Activated CD8-positive, alpha-beta memory T cell treated with anti-CD3 and anti-CD28 coated beads, Interleukin-2, amount 50 U/mL, for 24 hours (primary cell): ENCODE measurements around the gene CYB5R4.
"Not testable (repeated sequence)": the region's sequence is repeated elsewhere in the genome, so short reads cannot be mapped to it uniquely, and the experiment has no call there.

ENCODE experiments used
- DNase-seq: peaks from one replicate; pipeline ENCODE4 v3.0.0-alpha.2; 2020; ENCODE audit errors: extremely low read depth

Gene CYB5R4

GRCh38 chr6:83911278-83911677 lies 51.8 kb downstream of the CYB5R4 start:
- DNase-seq, result no peak

- no peak for DNase-seq
Measured at GRCh38 chr6:83914953-83915352, 55.5 kb downstream of the CYB5R4 start.

GRCh38 chr6:83917001-83917400 lies 57.5 kb downstream of the CYB5R4 start:
- DNase-seq, result no peak

GRCh38 chr6:83920017-83920416 lies 60.5 kb downstream of the CYB5R4 start:
- DNase-seq, result no peak

- no peak for DNase-seq
Measured at GRCh38 chr6:83921315-83921714, 61.8 kb downstream of the CYB5R4 start.

- DNase-seq, result no peak
Measured at GRCh38 chr6:83927470-83927869, 68.0 kb downstream of the CYB5R4 start.

GRCh38 chr6:83928286-83928685 lies 68.8 kb downstream of the CYB5R4 start:
- DNase-seq, result no peak

GRCh38 chr6:83946201-83946833 lies 86.8 kb downstream of the CYB5R4 start:
- DNase-seq, result not testable (repeated sequence)

- not testable (repeated sequence) for DNase-seq
Measured at GRCh38 chr6:83947983-83948382, 88.5 kb downstream of the CYB5R4 start.

- no peak for DNase-seq
Measured at GRCh38 chr6:83948851-83949250, 89.4 kb downstream of the CYB5R4 start.

- DNase-seq, result not testable (repeated sequence)
Measured at GRCh38 chr6:83951423-83951822, 91.9 kb downstream of the CYB5R4 start.

GRCh38 chr6:83952830-83953229 lies 93.3 kb downstream of the CYB5R4 start:
- no peak for DNase-seq

GRCh38 chr6:83954371-83954770 lies 94.9 kb downstream of the CYB5R4 start:
- no peak for DNase-seq

GRCh38 chr6:83958241-83958685 lies 98.8 kb downstream of the CYB5R4 start:
- DNase-seq, result no peak

GRCh38 chr6:83960664-83961063 lies 101.2 kb downstream of the CYB5R4 start:
- DNase-seq, result no peak

GRCh38 chr6:83962582-83962981 lies 103.1 kb downstream of the CYB5R4 start:
- DNase-seq, result no peak

GRCh38 chr6:83966539-83966938 lies 107.0 kb downstream of the CYB5R4 start:
- DNase-seq, result no peak

GRCh38 chr6:83970582-83970981 lies 111.1 kb downstream of the CYB5R4 start:
- no peak for DNase-seq

- no peak for DNase-seq
Measured at GRCh38 chr6:83974409-83975050, 115.0 kb downstream of the CYB5R4 start.

- no peak for DNase-seq
Measured at GRCh38 chr6:83976037-83976755, 116.7 kb downstream of the CYB5R4 start.

- no peak for DNase-seq
Measured at GRCh38 chr6:83976871-83977270, 117.4 kb downstream of the CYB5R4 start.

GRCh38 chr6:83978324-83978734 lies 118.8 kb downstream of the CYB5R4 start:
- DNase-seq, result no peak

GRCh38 chr6:83978997-83979396 lies 119.5 kb downstream of the CYB5R4 start:
- DNase-seq, result no peak
